ENCODE results near the gene ELOVL2.

The ELOVL2 gene

GRCh38 chr6:11033825-11034224, 10.3 kb downstream of the ELOVL2 start:
- POLR2A ChIA-PET = no interaction called here
- CTCF ChIA-PET = interaction anchor here (1.1 to 1.6 kb wide), 2 partner anchors 28 to 79 kb away, joined by 3 read pairs; no protein-coding TSS in a partner anchor
- no peak overlapping the region for H3K4me3 ChIP-seq (ENCODE audit: low read depth, low read length)
- TF ChIP-seq CTCF (IDR thresholded peaks at IDR 0.05; ENCODE audit: insufficient read depth, low read length, missing control alignments) = no peak
- peak; percentile 47 for DNase-seq (ENCODE audit: low read depth, low spot score)

- H3K4me3 ChIP-seq (ENCODE audit: low read depth, low read length) = no peak overlapping the region
- TF ChIP-seq CTCF (IDR thresholded peaks at IDR 0.05; ENCODE audit: insufficient read depth, low read length, missing control alignments) = no peak
- CTCF ChIA-PET = interaction anchor here (1.7 kb wide), 1 partner anchor 24 kb away, joined by 4 read pairs; no protein-coding TSS in a partner anchor
- POLR2A ChIA-PET = no interaction called here
- no peak for DNase-seq (ENCODE audit: low read depth, low spot score)
Observed at GRCh38 chr6:11030904-11031303, 13.2 kb downstream of the ELOVL2 start.

GRCh38 chr6:11028959-11029358, 15.1 kb downstream of the ELOVL2 start:
- TF ChIP-seq CTCF (IDR thresholded peaks at IDR 0.05; ENCODE audit: insufficient read depth, low read length, missing control alignments) = no peak
- no peak for DNase-seq (ENCODE audit: low read depth, low spot score)
- H3K4me3 ChIP-seq (ENCODE audit: low read depth, low read length) = no peak overlapping the region
- CTCF ChIA-PET = no interaction called here
- POLR2A ChIA-PET = no interaction called here

GRCh38 chr6:11027565-11028110, 16.5 kb downstream of the ELOVL2 start:
- ChIA-PET POLR2A (no interaction called here), CTCF (interaction anchor here (0.8 to 1.6 kb wide), 3 partner anchors 16 to 73 kb away, joined by 3 to 7 read pairs (median 4); partner anchors contain the start of gene ELOVL2)
- no peak for DNase-seq (ENCODE audit: low read depth, low spot score)
- H3K4me3 ChIP-seq (ENCODE audit: low read depth, low read length) = no peak overlapping the region
- TF ChIP-seq CTCF (IDR thresholded peaks at IDR 0.05; ENCODE audit: insufficient read depth, low read length, missing control alignments) = no peak

GRCh38 chr6:11025921-11026635, 18.0 kb downstream of the ELOVL2 start:
- POLR2A ChIA-PET = no interaction called here
- no peak for DNase-seq (ENCODE audit: low read depth, low spot score)
- CTCF ChIA-PET = interaction anchor here (1.1 to 1.6 kb wide), 2 partner anchors 18 to 72 kb away, joined by 3 to 7 read pairs; no protein-coding TSS in a partner anchor
- no peak overlapping the region for H3K4me3 ChIP-seq (ENCODE audit: low read depth, low read length)
- TF ChIP-seq CTCF (IDR thresholded peaks at IDR 0.05; ENCODE audit: insufficient read depth, low read length, missing control alignments) = no peak

- CTCF ChIA-PET = interaction anchor here (1.1 kb wide), 1 partner anchor 17 kb away, joined by 3 read pairs; no protein-coding TSS in a partner anchor
- POLR2A ChIA-PET = no interaction called here
- no peak overlapping the region for H3K4me3 ChIP-seq (ENCODE audit: low read depth, low read length)
- no peak for TF ChIP-seq CTCF (IDR thresholded peaks at IDR 0.05; ENCODE audit: insufficient read depth, low read length, missing control alignments)
- DNase-seq (ENCODE audit: low read depth, low spot score) = no peak
Observed at GRCh38 chr6:11025130-11025529, 19.0 kb downstream of the ELOVL2 start.
